NCI-H510A (cell line): ENCODE data around the gene MAML1.

Experiments used
- DNase-seq: peaks from one replicate; lab custom pipeline; 2025; lab: John Stamatoyannopoulos, UW

The MAML1 gene

GRCh38 chr5:179795049-179795862, 62.6 kb downstream of the MAML1 start:
- DNase-seq, result peak; percentile 68

- DNase-seq, result peak; percentile 53
Measured at GRCh38 chr5:179795863-179796833, 63.5 kb downstream of the MAML1 start.

- DNase-seq, result no peak
Measured at GRCh38 chr5:179796877-179797608, 64.4 kb downstream of the MAML1 start.

- DNase-seq, result no peak
Measured at GRCh38 chr5:179797741-179798140, 65.1 kb downstream of the MAML1 start.

- DNase-seq, result no peak
Measured at GRCh38 chr5:179798144-179798770, 65.6 kb downstream of the MAML1 start.

- no peak for DNase-seq
Measured at GRCh38 chr5:179798771-179799643, 66.4 kb downstream of the MAML1 start.

GRCh38 chr5:179799644-179799973, 67.0 kb downstream of the MAML1 start:
- DNase-seq, result no peak

GRCh38 chr5:179800071-179800695, 67.6 kb downstream of the MAML1 start:
- DNase-seq, result no peak

GRCh38 chr5:179800696-179801201, 68.1 kb downstream of the MAML1 start:
- DNase-seq, result no peak

- peak; percentile 29 for DNase-seq
Measured at GRCh38 chr5:179801304-179802206, 68.9 kb downstream of the MAML1 start.

- no peak for DNase-seq
Measured at GRCh38 chr5:179802207-179802883, 69.7 kb downstream of the MAML1 start.

- peak; percentile 83 for DNase-seq
Measured at GRCh38 chr5:179802950-179803562, 70.4 kb downstream of the MAML1 start.

GRCh38 chr5:179803651-179804554, 71.3 kb downstream of the MAML1 start:
- DNase-seq, result no peak

GRCh38 chr5:179804555-179804947, 71.9 kb downstream of the MAML1 start:
- no peak for DNase-seq

- DNase-seq, result no peak
Measured at GRCh38 chr5:179805070-179805528, 72.5 kb downstream of the MAML1 start.

GRCh38 chr5:179805529-179806249, 73.1 kb downstream of the MAML1 start:
- no peak for DNase-seq
